ENCODE data around the gene TUBG2. TPM values are rescaled to one million over a fixed set of nuclear protein-coding genes. Genes with fewer than 3 reads are reported as not detected.

The TUBG2 gene
- total and polyA plus RNA-seq, 2 of the 8 experiments (the other 6 are each of a cell fraction or from before 2014, with no cell fraction given) = 14.8 to 16.6 TPM

DNA sequence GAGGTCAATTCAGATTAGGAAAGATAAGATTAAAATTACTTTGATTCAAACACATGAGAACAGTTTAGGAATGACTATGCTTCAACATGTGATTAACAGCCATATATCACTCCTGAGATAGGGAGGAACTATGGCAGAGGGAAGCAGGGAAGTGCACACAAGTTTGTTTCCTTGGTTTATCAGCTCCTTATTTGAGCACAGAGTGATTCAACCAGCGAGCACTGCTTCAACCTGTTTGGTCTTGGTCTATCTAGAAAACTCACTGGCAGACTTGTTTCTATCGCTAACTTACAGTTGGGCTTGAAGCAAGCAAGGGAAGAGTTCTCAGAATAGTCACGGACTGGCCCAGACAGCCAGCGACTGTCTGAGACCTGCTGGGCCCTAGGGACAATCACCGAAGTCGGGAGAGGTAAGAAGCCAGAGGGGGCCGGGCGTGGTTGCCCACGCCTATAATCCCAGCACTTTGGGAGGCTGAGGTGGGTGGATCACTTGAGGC, 26.1 kb upstream of the TUBG2 start (continued):
- TF ChIP-seq RBBP5 (IDR thresholded peaks at IDR 0.05; ENCODE audit: borderline replicate concordance, low read depth, low read length) = no peak
- no peak for TF ChIP-seq TCF12 (IDR thresholded peaks at IDR 0.05; ENCODE audit: low read depth, low read length)
- TF ChIP-seq RXRA (IDR thresholded peaks at IDR 0.05; ENCODE audit: insufficient read depth, low read depth, low read length) = no peak
- TF ChIP-seq KDM4A (IDR thresholded peaks at IDR 0.05; ENCODE audit: low read depth, low read length, severe bottlenecking) = no peak
- TF ChIP-seq CBX5 (IDR thresholded peaks at IDR 0.05; ENCODE audit: low read depth, low read length) = no peak
- TF ChIP-seq CREB1 (IDR thresholded peaks at IDR 0.05) = no peak
- no peak for TF ChIP-seq TBP (IDR thresholded peaks at IDR 0.05; ENCODE audit: low read depth, low read length)
